ENCODE data around the gene AADAT. TPM values are rescaled to one million over a fixed set of nuclear protein-coding genes. Genes with fewer than 3 reads are reported as not detected.
"Not testable (repeated sequence)": the region's sequence is repeated elsewhere in the genome, so short reads cannot be mapped to it uniquely, and the experiment has no call there.

Gene AADAT
- total RNA-seq, 2 donors from 2014 or later, result 16.2 to 31.2 TPM

DNA sequence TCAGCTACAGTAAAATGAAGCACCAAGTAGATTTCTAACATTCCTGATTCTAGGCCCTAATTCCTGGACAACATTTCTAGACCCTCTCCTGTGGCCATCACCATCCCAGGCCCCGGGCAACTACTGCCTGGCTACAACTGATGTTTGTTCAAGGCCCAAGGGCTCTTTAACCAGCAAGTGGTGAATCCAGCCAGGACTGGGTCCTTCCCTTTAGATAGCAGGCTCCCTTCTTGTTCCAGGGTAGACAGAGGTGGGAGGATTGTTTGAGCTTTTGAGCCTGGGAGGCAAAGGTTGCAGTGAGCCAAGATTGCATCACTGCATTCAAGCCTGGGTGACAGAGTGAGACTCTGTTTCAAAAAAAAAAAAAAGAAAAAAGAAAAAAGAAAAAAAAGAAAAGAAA, 12.7 kb upstream of the AADAT start:
- TF ChIP-seq POLR2AphosphoS5 (IDR thresholded peaks at IDR 0.05) (no peak), POLR2A (IDR thresholded peaks at IDR 0.05) (no peak)
- TF ChIP-seq, protein P1, sequence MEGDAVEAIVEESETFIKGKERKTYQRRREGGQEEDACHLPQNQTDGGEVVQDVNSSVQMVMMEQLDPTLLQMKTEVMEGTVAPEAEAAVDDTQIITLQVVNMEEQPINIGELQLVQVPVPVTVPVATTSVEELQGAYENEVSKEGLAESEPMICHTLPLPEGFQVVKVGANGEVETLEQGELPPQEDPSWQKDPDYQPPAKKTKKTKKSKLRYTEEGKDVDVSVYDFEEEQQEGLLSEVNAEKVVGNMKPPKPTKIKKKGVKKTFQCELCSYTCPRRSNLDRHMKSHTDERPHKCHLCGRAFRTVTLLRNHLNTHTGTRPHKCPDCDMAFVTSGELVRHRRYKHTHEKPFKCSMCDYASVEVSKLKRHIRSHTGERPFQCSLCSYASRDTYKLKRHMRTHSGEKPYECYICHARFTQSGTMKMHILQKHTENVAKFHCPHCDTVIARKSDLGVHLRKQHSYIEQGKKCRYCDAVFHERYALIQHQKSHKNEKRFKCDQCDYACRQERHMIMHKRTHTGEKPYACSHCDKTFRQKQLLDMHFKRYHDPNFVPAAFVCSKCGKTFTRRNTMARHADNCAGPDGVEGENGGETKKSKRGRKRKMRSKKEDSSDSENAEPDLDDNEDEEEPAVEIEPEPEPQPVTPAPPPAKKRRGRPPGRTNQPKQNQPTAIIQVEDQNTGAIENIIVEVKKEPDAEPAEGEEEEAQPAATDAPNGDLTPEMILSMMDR (IDR thresholded peaks at IDR 0.05), result no peak
- intact Hi-C loops (cut with DNase I), result no loop called here
- Histone ChIP-seq H3K27ac (no peak overlapping the region), H3K36me3 (no peaks in the 10 kb centered on the region), H3K4me1 (replicated peaks) (no peaks in the 10 kb centered on the region), H3K9me3 (no peaks in the 10 kb centered on the region), H3K4me3 (no peak overlapping the region), H3K27me3 (replicated peaks; ENCODE audit: insufficient read depth) (no peaks in the 10 kb centered on the region)
- 68% methylated on average over 1 of the region's 1 CpG for WGBS
- no peak for DNase-seq (ENCODE audit: low spot score)

DNA sequence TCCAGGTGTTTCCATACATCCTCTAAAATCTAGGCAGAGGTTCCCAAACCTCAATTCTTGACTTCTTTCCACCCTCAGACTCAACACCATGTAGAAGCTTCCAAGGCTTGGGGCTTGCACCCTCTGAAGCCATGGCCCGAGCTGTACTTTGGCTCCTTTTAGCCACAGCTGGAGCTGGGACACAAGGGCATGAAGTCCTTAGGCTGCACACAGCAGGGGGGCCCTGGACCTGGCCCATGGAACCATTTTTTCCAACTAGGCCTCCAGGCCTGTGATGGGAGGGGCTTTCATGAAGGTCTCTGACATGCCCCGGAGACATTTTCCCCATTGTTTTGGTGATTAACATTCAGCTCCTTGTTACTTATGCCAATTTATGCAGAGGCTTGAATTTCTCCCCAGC, 8.4 kb upstream of the AADAT start:
- intact Hi-C loops (cut with DNase I); DNase-seq (ENCODE audit: low spot score); H3K4me1 ChIP-seq (replicated peaks); H3K27me3 ChIP-seq (replicated peaks; ENCODE audit: insufficient read depth); H3K9me3 ChIP-seq; H3K36me3 ChIP-seq; H3K27ac ChIP-seq; H3K4me3 ChIP-seq: not testable (repeated sequence)
- 100% methylated on average over 2 of the region's 2 CpGs for WGBS

DNA sequence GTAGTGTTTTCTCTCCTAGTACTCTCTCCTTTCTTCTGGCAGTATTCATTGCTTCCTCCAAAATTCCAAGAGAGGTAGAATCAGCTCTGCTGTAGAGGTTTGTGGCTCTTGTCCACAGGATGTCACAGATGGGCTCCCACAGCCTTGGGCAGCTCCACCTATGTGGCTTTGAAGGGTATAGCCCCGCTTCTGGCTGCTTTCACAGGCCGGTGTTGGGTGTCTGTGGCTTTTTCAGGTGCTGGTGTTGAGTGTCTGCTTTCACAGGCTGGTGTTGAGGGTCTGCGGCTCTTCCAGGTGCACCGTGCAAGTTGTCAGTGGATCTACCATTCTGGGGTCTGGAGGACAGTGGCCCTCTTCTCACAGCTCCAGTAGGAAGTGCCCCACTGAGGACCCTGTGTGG, 7.9 kb upstream of the AADAT start:
- Histone ChIP-seq H3K4me1 (replicated peaks) (no peaks in the 10 kb centered on the region), H3K4me3 (no peak overlapping the region), H3K36me3 (no peaks in the 10 kb centered on the region), H3K27ac (no peak overlapping the region), H3K9me3 (no peaks in the 10 kb centered on the region), H3K27me3 (replicated peaks; ENCODE audit: insufficient read depth) (no peaks in the 10 kb centered on the region)
- no peak for TF ChIP-seq POLR2A (IDR thresholded peaks at IDR 0.05)
- no peak for TF ChIP-seq POLR2AphosphoS5 (IDR thresholded peaks at IDR 0.05)
- TF ChIP-seq, protein P1 (IDR thresholded peaks at IDR 0.05), result no peak
- no peak for DNase-seq (ENCODE audit: low spot score)
- 95% methylated on average over 4 of the region's 4 CpGs for WGBS
- intact Hi-C loops (cut with DNase I), result no loop called here

GRCh38 chr4:170093973-170094535, 4.3 kb upstream of the AADAT start:
- Histone ChIP-seq H3K9me3 (no peaks in the 10 kb centered on the region), H3K27me3 (replicated peaks; ENCODE audit: insufficient read depth) (no peaks in the 10 kb centered on the region), H3K36me3 (no peaks in the 10 kb centered on the region), H3K4me1 (replicated peaks) (no peaks in the 10 kb centered on the region), H3K27ac (no peak overlapping the region), H3K4me3 (no peak overlapping the region)
- TF ChIP-seq POLR2A (IDR thresholded peaks at IDR 0.05), result no peak
- TF ChIP-seq POLR2AphosphoS5 (IDR thresholded peaks at IDR 0.05), result no peak
- TF ChIP-seq, protein P1 (IDR thresholded peaks at IDR 0.05), result no peak
- DNase-seq (ENCODE audit: low spot score), result no peak
- intact Hi-C loops (cut with DNase I), result no loop called here
- 66% methylated on average over 2 of the region's 2 CpGs for WGBS

- Histone ChIP-seq H3K4me3 (peak overlapping the region in 1 of 2 donors; percentile 59), H3K27me3 (replicated peaks; ENCODE audit: insufficient read depth) (no peaks in the 10 kb centered on the region), H3K9me3 (no peaks in the 10 kb centered on the region), H3K36me3 (no peaks in the 10 kb centered on the region), H3K27ac (no peak overlapping the region), H3K4me1 (replicated peaks) (no peaks in the 10 kb centered on the region)
- DNase-seq (ENCODE audit: low spot score), result no peak
- intact Hi-C loops (cut with DNase I), result no loop called here
- TF ChIP-seq POLR2AphosphoS5 (IDR thresholded peaks at IDR 0.05), result no peak
- no peak for TF ChIP-seq POLR2A (IDR thresholded peaks at IDR 0.05)
- TF ChIP-seq, protein P1 (IDR thresholded peaks at IDR 0.05), result no peak
- WGBS, result 89% methylated on average over 36 of the region's 47 CpGs
Measured at GRCh38 chr4:170091069-170091696, 1.4 kb upstream of the AADAT start.
